NCI-H1417 (cell line): ENCODE data around the gene PCMTD2.

Experiments
- DNase-seq, 3 experiments: peaks; one replicate each; lab custom pipeline; 2025; lab: John Stamatoyannopoulos, UW

PCMTD2 gene

DNA sequence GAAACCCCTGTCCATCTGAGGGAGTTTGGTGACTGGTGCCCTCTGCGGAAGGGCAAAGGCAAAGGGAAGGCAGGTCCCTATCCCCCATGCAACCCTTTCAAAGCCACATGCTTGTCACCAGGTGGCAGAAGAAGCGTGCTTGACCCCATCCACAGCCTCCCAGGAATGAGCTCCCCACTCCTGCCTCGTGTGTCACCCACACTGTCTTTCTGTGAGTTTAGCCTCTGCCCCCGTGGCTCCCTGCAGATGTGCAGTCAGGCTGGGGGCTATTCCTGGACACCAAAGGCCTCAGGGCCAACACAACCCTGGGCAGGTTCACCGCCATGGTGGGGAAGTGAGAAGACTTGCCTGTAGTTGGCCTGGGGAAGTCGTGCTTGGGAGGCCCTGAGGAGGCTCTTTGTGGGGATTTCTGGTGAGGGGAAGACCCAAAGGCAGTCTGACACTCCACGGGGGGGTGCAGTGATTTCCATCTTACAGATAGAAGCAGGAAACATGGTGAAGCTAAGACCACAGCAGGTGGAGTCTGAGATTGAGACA is 16.6 kb upstream of the PCMTD2 start:
- no peak for DNase-seq

DNA sequence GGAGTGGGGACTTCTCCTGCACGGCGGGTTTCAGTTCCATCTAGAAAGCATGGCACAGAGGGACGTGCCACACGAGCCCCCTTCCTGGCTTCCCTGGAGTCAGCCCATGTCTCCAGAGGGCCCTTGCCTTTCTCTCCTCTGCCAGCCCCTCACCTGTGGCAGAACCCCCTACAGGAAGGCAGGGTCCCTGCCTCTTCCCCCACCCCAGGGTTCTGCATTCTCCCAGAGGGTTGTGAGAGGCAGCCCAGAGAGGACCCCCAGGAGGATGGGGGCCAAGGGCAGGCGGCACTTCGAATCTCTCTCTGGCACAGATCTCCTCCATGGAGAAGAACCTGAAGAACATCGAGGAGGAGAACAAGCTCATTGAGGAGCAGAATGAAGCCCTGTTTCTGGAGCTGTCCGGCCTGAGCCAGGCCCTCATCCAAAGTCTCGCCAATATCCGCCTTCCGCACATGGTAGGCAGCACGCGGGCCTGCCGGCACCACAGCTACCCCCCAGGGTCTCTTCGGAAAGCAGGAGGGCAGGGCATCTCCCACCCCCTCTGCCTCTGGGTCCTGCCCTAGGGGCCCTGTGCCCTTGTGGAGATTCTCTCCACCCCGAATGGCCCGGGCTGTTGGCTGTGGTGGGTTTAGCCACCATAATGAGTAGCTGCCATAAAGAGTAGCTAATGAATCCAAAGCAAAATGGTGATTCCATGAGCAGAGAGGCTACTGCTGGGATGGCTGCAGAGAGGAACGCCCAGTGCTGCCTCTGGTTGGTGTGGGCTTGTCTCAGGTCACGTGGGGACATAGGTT is 15.9 kb upstream of the PCMTD2 start:
- DNase-seq = no peak

DNA sequence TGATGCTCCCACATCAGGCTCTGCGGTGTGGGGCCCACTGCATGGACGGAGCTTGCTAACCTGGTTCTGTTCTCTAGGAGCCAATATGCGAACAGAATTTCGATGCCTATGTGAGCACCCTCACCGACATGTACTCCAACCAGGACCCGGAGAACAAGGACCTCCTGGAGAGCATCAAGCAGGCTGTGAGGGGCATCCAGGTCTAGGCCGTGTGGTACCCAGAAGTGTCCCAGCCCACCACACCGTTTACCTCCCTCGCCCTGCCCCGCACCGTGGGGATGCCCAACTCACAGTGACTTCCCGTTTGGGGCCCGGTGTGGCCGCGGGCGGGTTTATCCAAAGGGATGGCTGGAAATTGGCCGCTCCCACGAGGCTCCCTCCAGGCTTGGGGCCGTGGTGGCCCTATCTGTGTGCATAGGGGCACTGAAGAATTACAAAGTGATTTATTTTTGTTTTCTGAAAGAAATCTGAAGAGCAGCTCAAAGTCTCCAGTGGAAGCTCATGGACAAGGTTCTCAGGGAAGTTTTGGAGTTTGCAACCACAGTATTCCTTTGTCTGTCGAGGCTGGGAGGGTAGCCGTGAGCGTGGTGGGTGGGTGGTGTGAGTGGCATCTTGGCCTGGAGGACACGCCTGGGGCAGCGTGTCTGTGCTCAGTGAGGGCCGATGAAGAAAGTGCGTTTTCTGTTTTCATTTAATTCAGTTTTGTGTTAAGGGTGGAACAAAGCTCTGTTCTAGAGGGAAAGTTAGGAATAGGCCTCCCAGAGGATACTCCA is 15.1 kb upstream of the PCMTD2 start:
- DNase-seq = no peak

DNA sequence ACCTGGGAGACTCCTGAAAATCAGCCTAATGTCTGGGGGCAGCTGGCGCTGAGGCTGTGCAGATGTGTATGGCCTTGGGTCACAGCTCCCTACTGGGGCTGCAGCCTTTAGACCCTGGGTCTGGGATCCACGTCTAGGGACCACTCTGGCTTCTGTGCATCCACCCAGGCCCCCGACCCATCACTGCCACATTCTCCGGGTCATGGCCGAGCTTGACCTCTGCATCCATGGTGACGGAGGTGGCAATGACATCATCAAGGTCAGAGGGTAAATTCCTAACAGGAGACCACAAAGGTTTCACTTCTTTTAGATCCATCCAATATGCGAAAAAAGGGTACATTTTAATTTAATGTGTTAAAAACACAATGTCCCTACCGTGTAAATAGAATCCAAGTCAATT is 14.5 kb upstream of the PCMTD2 start:
- no peak for DNase-seq

DNA sequence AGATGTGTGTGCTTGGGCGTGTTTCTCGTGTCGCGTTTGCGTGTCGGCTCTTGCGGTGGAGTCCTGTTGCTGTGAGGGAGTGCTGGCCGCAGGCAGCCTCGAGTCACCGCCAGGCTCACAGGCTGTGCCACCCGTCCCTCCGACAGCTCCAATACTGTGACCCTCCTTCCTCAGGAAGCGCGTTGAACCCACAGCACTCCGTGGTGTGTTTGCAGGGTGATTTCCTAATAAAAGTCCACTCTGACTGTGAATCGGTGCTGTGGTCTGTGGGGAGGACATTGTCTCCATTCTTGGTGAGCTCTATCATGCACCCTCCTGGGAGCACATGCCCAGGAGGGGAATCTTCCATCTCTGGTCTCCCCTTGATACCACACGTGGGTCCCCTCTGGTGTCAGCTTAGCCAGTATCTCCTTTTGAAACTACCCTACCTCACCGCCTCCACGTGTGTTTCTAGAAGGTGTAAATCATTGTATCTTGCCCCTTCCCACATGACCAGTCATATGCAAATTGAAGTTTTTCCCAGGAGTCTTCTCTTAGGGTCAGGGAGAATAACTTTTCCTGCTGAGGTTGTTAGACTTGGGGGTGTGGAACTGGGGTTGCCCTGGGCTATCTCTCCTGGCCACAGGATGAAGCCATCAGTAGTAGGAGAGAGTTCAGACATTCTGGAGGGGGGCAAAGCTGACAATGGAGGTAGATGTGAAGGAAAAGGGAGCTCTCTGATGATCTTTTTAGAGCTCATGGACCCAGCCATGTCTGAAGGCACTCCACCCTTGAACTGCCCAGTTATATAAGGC is 13.3 kb upstream of the PCMTD2 start:
- no peak for DNase-seq

DNA sequence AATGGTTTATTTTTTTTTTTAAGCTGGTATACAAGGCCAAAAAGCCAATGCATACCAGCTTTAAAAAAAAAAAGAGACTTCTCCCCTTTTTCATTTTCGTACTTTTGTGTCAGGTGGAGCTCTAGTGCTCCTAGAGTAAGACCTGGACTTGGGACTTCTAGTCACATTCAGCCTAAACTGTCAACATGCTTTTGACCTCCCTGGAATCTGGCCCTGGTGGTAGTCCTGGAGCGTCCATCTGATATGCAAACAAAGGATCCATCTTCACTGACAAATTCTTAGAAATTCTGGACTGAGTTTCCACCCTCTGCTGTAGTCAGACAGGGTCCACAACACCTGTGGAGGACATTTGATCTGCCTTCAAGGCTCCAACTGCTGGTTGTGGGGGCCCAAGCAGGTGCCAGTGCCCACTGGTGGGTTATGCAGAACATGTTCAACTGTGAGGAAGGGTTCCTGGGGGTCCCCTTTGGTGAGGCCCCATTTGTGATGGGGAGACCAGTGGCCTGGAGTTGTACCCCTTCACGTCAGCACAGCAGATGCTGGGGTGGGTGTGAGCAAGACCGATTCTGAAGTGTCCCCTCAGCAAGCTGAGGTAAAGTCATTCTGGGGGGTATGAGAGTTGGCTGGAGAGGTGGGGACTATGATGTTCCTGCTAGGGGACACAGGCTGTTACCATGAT is 12.6 kb upstream of the PCMTD2 start:
- no peak for DNase-seq

DNA sequence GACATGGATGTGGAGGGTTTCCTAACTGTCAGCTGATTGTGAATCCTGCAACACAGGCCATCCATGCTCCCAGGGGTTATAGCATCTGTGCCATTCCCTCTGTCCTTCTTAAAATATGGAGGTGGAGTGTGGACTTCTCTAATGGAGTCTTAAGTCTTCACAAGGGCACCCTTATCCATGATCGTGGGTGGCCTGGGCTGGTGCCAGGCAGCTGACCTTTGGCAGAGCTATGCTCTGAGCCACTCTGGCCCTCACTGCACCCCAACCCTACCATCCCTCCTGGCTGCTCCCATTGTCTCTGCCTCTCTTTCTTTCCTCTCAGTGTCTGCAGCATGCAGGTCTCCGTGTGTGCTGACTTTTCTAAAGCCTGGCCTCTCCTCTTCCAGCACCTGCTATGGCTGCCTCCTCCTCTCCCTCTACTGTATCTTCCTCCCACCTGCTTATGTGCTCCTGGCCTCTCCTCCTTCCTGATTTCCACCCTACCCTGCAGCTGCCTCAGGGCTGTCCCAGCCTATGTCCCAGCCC is 11.2 kb upstream of the PCMTD2 start:
- no peak for DNase-seq

DNA sequence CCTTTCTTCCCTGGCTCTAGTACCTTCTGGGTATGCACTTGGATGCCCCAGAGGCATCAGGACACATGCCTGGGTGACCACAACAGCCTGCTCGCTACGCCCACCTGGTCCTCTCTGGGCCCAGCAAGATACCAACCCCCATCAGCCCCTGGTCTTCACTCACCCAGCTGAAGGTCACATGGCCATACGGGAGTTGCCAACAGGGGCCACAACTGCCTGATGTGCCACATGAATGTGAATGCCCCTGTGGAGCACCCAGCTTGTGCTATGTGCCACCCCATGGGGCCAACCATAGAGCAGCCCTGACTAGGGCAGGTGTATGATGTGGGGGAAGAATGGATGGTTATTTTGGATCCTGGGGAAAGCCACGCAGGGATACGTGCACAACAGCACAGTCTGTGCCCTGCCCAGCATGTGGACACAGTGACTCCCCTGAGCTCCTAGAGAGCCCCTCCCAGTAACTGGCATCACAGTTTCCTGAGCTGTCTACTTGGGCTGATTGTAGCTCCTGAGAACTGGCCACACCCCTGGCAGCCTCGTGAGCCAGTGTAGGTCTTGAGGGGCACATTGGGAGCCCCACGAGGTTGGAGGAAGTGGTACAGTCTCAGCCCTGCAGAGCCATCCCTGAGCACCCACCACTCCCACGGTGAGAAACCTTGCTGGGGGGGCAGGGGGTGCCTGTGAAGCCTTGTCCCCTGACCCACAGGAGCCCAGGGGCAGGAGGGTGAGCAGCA is 10.5 kb upstream of the PCMTD2 start:
- no peak for DNase-seq

DNA sequence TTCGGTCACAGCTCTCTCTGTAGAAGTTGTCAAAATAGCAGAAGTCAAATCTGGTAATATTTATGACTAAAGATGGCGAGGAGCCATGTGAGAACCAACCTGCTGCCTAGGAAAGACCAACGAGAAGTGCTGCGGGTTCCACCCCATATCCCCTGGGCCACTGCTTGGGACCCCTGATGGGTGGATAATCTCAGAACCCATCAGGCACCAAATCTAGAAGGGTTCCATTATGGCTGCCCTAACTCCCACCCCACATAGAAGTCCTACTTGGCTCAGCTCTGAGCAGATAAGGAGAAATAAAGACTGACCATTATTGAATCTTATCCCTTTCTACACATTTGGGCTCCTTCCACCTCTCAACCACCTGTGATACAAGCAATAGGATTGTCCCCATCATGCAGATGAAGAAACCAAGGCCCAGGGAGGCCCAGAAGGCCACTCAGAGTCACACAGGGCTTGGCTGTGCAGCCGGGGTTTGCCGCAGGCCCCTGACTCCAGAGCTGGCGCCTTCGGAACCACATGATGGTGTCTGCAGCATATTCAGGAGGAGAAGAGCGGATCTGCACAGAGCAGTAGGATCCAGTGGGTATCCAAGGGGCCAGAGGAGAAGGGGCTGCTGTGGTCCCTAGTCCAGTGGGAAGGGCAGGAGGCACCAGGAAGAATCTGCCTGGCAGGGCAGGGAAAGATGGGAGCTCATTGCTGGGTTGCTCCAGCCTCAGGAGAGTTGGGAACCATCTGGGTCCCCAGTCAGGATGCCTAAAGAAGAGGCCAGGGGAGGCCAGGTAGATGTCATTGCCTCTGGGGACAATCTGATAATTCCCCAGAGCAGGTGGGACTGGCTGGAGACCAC is 9.6 kb upstream of the PCMTD2 start:
- no peak for DNase-seq

DNA sequence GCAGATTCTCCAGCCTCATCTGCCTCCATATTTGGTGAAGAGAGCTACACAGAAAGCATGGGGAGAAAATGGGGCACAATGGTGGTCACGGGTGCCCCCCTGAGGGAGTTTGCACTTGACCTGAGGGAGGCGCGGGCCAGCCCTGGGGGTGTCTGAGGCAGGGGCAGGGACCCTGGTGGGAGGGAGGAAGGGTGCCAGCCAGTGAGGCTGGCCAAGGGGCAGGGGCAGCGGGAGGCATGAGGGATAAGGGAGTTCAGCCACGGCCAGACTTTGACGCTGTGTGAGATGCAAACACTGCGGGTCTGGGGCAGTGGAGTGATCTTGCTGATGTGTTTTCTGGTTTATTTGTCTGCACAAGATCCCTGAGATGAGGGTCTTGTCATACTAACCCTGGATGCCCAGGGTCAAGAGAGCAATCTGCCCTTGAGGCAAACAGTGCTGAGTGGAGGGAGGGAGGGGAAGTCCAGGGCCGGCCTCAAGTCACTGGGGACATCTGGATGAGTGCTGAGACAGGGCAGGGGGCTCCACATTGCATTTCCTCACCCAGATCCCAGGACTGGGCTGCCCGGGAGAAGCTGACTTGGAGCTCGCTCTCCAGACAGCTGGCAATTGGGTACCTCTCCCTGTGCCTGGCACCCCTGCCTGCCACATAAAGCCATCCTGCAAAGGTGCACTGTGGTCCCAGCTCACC is 8.8 kb upstream of the PCMTD2 start:
- no peak for DNase-seq

DNA sequence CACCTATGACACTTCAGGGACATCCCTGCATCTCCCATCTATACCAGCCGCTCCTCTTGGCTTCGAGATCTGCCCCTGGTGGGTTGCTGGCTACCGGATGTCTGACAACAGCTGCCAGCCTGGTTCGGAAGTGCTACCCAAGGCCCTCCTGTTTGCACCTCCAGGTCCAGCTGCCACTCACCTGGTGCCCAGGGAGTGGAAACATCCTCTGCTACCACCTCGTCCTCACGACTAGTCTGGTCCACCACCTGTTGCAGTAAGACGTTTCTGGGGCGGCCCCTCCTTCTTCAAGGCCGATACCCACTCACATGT is 8.3 kb upstream of the PCMTD2 start:
- no peak for DNase-seq

DNA sequence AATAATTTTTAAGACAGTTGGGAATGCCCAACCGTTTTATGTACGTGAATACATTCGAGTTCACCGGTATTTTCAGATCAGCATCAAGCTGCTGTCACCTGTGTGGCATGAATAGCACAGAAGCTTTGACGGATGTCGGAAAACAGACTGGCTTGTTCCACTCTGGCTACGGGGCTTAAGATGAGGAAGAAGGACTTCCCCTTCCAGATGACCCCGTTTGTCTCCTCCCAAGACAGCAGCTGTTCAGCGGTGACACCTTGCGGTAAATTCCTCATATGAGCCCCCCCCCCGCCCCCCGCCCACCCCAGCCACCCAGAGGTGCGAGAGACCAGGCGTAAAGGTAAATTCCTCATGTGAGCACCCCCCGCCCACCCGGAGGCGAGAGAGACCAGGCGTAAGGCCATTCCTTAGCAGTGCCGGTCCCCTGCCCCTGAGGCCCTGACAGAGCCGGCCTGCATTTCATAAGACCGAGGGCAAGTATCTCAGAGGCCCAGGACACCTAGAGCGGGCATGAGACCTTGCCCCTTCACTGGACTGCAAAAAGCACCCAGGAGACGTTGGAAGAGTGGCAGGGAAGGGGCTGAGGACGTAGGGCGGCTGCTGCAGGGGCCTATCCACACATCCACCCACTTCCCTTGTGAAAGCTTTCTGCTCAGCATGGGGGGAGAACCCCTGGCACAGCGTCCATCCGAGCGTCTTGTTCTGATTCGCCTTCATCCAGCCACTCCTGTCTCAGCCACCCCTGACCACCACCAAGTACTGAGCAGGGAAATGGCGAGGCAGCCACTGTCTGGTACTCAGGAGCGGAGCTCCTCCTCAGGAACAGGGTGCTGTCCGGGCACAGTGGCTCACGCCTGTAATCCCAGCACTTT is 7.3 kb upstream of the PCMTD2 start:
- no peak for DNase-seq

DNA sequence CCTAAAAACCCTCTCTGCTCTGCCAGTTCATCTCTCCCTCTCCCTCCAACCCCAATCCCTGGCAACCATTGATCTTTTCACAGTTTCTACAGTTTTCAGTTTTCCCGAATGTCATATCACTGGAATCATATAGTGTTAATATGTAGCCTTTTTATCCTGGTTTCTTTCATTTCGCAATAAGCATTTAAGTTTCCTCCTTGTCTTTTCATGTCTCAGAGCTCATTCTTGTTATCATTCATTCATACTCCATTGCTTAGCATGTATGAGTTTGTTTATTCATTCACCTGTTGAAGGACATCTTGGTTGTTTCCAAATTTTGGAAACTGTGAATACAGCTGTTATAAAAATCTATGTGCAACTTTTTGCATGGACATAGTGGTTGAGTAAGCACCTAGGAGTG is 5.5 kb upstream of the PCMTD2 start:
- DNase-seq = no peak

DNA sequence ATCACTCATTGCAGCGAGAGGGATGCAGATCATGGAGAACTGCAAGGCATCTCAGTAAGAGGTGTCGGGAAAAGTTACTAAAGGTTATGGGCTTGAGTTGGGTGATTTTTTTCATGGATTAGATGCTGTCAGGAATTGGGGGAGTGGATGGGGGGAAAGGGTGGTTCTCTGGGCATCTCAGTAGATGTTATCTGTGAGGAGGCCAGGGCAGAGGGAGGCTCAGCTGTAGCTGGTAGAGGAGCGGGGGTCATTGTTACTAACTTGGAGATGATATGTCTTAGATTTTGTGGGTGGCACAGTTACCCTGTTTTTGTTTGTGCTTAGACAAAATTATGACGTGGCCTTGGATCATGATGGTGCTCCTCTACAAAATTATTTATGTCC is 2.6 kb upstream of the PCMTD2 start:
- DNase-seq = no peak

DNA sequence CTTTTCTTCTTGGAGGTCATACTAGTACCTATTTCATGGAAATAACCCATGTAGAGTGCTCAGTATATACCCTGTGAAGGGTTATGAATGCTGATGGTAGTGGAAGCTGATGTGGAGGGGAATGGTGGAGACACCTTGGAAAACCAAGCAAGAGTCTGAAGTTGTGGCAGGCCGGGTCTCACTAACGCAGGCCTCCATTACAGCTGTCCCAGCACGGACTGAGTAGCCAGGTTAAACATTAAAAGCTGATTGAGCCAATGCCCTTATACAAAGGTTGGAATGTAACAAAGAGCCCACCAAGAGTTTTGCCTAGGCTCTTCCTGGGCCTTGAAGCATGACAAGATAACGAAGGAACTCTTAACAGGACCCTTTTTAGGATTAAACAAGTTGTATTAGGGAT is 2.1 kb upstream of the PCMTD2 start:
- DNase-seq = no peak

DNA sequence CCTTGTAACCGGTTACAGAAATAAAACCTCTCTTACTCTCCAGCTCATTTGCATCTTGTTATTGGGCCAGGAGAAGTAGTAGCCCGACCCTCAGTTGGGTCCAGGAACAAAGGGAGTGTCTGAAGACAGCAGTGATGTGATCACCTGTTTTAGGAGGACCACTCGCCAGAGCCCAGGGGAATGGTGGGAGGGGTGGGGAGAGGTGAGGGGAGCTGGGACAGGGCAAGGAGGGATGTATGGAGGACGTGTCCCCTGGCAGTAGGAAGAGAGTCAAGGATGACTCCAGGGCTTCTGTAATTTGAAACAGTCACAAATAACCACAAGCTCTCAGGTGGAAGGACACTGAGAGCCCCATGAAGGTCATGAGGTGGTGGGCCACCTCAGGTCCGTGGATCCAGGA is 1.4 kb upstream of the PCMTD2 start:
- no peak for DNase-seq

DNA sequence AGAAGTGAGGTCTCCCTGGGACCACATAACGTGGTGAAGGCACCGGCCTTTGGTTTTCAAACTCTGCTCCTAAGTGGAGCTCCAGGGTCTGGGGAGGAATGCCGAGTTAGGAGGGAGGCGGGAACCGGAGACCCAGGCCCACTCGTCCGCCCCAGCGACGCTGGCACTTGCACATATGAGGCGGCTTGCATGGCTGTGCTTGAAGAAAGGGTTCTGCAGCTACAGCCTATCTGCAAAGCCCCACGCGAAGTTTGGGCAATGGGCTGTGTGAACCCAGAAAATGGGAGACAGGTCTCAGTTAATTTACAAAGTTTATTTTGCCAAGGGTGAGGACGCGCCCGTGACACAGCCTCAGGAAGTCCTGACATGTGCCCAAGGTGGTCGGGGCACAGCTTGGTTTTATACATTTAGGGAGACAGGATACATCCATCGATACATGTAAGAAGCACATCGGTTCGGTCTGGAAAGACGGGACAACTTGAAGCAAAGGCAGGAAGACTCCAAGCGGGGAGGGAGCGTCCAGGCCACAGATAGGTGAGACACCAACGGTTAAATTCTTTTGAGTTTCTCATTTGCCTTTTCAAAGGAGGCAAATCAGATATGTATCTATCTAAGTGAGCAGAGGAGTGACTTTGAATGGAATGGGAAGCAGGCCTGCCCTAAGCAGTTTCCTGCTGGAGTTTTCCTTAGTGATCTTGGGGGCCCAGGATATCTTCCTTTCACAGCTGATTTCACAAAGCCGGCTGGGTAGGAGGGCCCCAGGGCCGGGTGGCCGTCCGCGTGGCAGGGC is 782 bp upstream of the PCMTD2 start:
- no peak for DNase-seq
